Naive B cell (primary cell): ENCODE results near the gene S100A7A. TPM values are rescaled to one million over a fixed set of nuclear protein-coding genes. Genes with fewer than 3 reads are reported as not detected.
A peak's percentile ranks its signal among the peaks of the same experiment; 100 is the strongest.
"Not testable (repeated sequence)": the region's sequence is repeated elsewhere in the genome, so short reads cannot be mapped to it uniquely, and the experiment has no call there.

Source experiments
- ATAC-seq, 2 donors: fragments of 150-1000 bp; cut with Tn5 transposase; 2 replicates each; pipeline ENCODE4 v1.10.0; 2021; ENCODE audit warnings: low read depth in 2 of 2, mild to moderate bottlenecking in 2 of 2, moderate library complexity in 2 of 2
- DNase-seq: peaks from one replicate; pipeline ENCODE4 v3.0.0; 2022
- H3K27ac Mint-ChIP-seq, 6 donors: one replicate each; pipeline ENCODE4 v1.8.0; 2020 to 2022; ENCODE audit warnings: mild to moderate bottlenecking in 6 of 6, mixed read lengths in 6 of 6, moderate library complexity in 5 of 6, inconsistent platforms in 2 of 6
- H3K27me3 Mint-ChIP-seq, 3 donors: one replicate each; pipeline ENCODE4 v1.8.0; 2021 to 2022; ENCODE audit warnings: mixed read lengths in 3 of 3, mild to moderate bottlenecking in 1 of 3
- H3K36me3 Mint-ChIP-seq, 2 donors: one replicate each; pipeline ENCODE4 v1.8.0; 2020 to 2022; ENCODE audit warnings: mixed read lengths in 2 of 2, inconsistent platforms in 1 of 2, mild to moderate bottlenecking in 1 of 2
- H3K4me1 Mint-ChIP-seq, 3 donors: one replicate each; pipeline ENCODE4 v1.8.0; 2020 to 2022; ENCODE audit warnings: mixed read lengths in 3 of 3, inconsistent platforms in 1 of 3, mild to moderate bottlenecking in 1 of 3, moderate library complexity in 1 of 3
- H3K4me3 Mint-ChIP-seq, 8 donors: one replicate each; pipeline ENCODE4 v1.8.0; 2020 to 2022; ENCODE audit warnings: mild to moderate bottlenecking in 8 of 8, mixed read lengths in 8 of 8, moderate library complexity in 8 of 8, inconsistent platforms in 2 of 8
- H3K9me3 Mint-ChIP-seq, 7 donors: one replicate each; pipeline ENCODE4 v1.8.0; 2020 to 2022; ENCODE audit warnings: mixed read lengths in 7 of 7, mild to moderate bottlenecking in 5 of 7, inconsistent platforms in 2 of 7, moderate library complexity in 1 of 7
- polyA plus RNA-seq, 6 donors: library from polyadenylated mRNA; unstranded; fragments of 300-500 nt; fragmentation: Illumina TruSeq; gene quantifications; one replicate each; pipeline ENCODE4 v1.2.3, GENCODE V29; 2021; ENCODE audit warnings: low read depth in 6 of 6

S100A7A gene
- polyA plus RNA-seq, 6 donors from 2014 or later, result not detected

DNA sequence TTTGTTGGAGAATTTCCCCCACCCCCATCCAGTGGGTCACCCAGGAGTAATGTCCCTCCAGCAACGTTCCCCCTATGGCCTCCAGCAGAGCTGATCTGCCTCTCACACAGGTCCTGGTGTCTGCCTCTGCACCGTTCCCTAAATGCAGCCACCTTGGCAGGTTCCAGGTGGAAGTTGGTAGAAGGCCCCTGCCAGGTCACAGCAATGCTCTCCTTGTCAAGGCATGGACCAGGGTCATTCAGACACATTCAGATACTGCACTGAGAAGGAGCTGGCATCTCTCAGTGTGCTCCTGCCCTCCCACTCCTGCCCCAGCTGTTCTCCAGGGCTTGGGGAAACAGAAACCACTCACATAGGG, 3.1 kb downstream of the S100A7A start:
- H3K27me3 Mint-ChIP-seq, result peaks cover 37 to 52% (median 51%) of the 10 kb centered on the region in 3 donors

GRCh38 chr1:153420306-153420705, 4.0 kb downstream of the S100A7A start:
- DNase-seq (no peak), ATAC-seq (no peak)
- Mint-ChIP-seq H3K4me3 (no peak overlapping the region), H3K36me3 (no peaks in the 10 kb centered on the region), H3K9me3 (peaks cover 0 to 11% (median 0%) of the 10 kb centered on the region in 7 donors), H3K4me1 (no peaks in the 10 kb centered on the region), H3K27ac (peak overlapping the region in 1 of 6 donors; percentile 68), H3K27me3 (peaks cover 36 to 61% (median 54%) of the 10 kb centered on the region in 3 donors)

More for the DNA sequence above, 3.1 kb downstream of the S100A7A start:
- ATAC-seq, H3K4me3 Mint-ChIP-seq, H3K4me1 Mint-ChIP-seq, DNase-seq, H3K27ac Mint-ChIP-seq, H3K36me3 Mint-ChIP-seq: not testable (repeated sequence)
- H3K9me3 Mint-ChIP-seq, result peaks cover 0 to 11% (median 3%) of the 10 kb centered on the region in 7 donors

DNA sequence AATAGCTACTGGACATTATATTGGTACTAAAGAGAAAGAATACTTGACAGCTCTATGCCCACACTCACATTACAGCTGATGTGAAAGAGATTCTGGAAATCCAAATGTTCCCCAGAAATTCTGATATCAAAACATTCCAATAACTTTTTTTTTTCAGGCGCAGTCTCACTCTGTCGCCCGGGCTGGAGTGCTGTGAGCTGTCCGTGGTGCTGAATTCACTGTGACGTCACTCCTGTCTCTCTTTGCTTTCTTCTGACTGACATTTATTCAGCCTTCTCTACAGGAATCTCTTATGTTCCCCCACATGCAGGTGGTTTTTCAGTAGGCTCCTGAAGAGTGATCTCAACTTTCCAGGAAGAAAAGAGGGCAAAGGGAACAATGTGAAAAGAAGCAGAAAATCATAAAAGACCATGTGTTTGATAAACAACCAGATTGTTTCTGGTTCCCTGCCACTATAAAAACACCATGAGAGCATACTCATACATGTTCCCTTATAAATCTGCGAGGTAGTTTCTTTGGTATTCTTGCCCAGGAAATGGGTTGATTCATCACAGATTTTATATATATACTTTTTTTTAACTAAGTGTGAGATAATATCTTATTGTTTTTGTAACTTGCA, 6.2 kb downstream of the S100A7A start:
- H3K27me3 Mint-ChIP-seq, result peaks cover 42 to 76% (median 60%) of the 10 kb centered on the region in 3 donors
- no peaks in the 10 kb centered on the region for H3K4me1 Mint-ChIP-seq
- H3K27ac Mint-ChIP-seq, result peak overlapping the region in 1 of 6 donors; percentile 44
- no peaks in the 10 kb centered on the region for H3K36me3 Mint-ChIP-seq
- ATAC-seq (no peak), DNase-seq (peak; percentile 30)
- peaks cover 0 to 11% (median 0%) of the 10 kb centered on the region in 7 donors for H3K9me3 Mint-ChIP-seq
- no peak overlapping the region for H3K4me3 Mint-ChIP-seq

GRCh38 chr1:153426809-153427208, 10.5 kb downstream of the S100A7A start:
- Mint-ChIP-seq H3K27ac (peak overlapping the region in 1 of 6 donors; percentile 37), H3K36me3 (no peaks in the 10 kb centered on the region), H3K4me3 (no peak overlapping the region), H3K4me1 (no peaks in the 10 kb centered on the region), H3K9me3 (peaks cover 0 to 4% (median 0%) of the 10 kb centered on the region in 7 donors), H3K27me3 (peaks cover 23 to 63% (median 46%) of the 10 kb centered on the region in 3 donors)
- ATAC-seq (no peak), DNase-seq (no peak)

DNA sequence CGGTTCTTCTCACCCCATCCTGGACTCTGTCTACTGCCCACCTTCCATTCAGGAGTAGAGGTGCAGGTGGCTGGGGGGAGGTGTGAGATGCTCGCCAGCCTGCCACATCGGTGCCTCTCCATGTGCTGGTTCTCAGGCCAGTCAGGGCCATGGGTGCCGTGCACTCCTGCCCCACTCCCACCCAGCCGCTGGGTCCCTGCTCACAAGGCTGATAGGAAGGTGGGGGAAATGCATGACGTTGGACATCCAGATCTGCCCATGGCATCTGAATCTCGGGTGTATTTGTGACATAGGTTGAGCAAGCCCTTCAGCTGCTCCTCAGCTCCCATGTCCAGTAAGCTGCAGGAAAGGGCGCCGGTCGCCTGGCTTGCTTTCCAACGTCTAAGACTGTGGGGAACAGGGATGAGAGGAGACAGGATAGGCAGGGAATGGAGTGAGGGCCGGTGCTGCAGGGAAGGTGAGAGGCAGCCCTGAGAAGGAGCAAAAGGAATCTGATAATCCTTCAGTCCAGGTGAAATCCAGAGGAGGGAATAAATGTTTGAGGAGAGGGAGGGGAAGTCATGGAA, 11.8 kb downstream of the S100A7A start:
- Mint-ChIP-seq H3K9me3 (peaks cover 0 to 4% (median 0%) of the 10 kb centered on the region in 7 donors), H3K27me3 (peaks cover 18 to 72% (median 51%) of the 10 kb centered on the region in 3 donors), H3K4me3 (no peak overlapping the region), H3K36me3 (no peaks in the 10 kb centered on the region), H3K4me1 (no peaks in the 10 kb centered on the region), H3K27ac (no peak overlapping the region)
- DNase-seq (no peak), ATAC-seq (no peak)

GRCh38 chr1:153428791-153429190, 12.5 kb downstream of the S100A7A start:
- ATAC-seq (no peak), DNase-seq (no peak)
- Mint-ChIP-seq H3K4me1 (no peaks in the 10 kb centered on the region), H3K27ac (no peak overlapping the region), H3K4me3 (no peak overlapping the region), H3K9me3 (peaks cover 0 to 4% (median 0%) of the 10 kb centered on the region in 7 donors), H3K36me3 (no peaks in the 10 kb centered on the region), H3K27me3 (peaks cover 14 to 73% (median 51%) of the 10 kb centered on the region in 3 donors)

- no peaks in the 10 kb centered on the region for H3K4me1 Mint-ChIP-seq
- no peak for ATAC-seq
- peaks cover 14 to 73% (median 48%) of the 10 kb centered on the region in 3 donors for H3K27me3 Mint-ChIP-seq
- no peak for DNase-seq
- no peaks in the 10 kb centered on the region for H3K36me3 Mint-ChIP-seq
- no peak overlapping the region for H3K27ac Mint-ChIP-seq
- H3K4me3 Mint-ChIP-seq, result no peak overlapping the region
- peaks cover 0 to 4% (median 0%) of the 10 kb centered on the region in 7 donors for H3K9me3 Mint-ChIP-seq
Observed at GRCh38 chr1:153429266-153430165, 13.2 kb downstream of the S100A7A start.

- Mint-ChIP-seq H3K27ac (no peak overlapping the region), H3K4me1 (no peaks in the 10 kb centered on the region), H3K36me3 (no peaks in the 10 kb centered on the region), H3K9me3 (peaks cover 0 to 4% (median 0%) of the 10 kb centered on the region in 7 donors), H3K27me3 (peaks cover 11 to 72% (median 45%) of the 10 kb centered on the region in 3 donors), H3K4me3 (no peak overlapping the region)
- DNase-seq (no peak), ATAC-seq (no peak)
Observed at GRCh38 chr1:153430166-153430553, 13.8 kb downstream of the S100A7A start.

- Mint-ChIP-seq H3K27me3 (peaks cover 7 to 68% (median 41%) of the 10 kb centered on the region in 3 donors), H3K36me3 (no peaks in the 10 kb centered on the region), H3K4me1 (no peaks in the 10 kb centered on the region), H3K4me3 (no peak overlapping the region), H3K9me3 (peaks cover 0 to 4% (median 0%) of the 10 kb centered on the region in 7 donors), H3K27ac (no peak overlapping the region)
- ATAC-seq (no peak), DNase-seq (no peak)
Observed at GRCh38 chr1:153430561-153430960, 14.2 kb downstream of the S100A7A start.

DNA sequence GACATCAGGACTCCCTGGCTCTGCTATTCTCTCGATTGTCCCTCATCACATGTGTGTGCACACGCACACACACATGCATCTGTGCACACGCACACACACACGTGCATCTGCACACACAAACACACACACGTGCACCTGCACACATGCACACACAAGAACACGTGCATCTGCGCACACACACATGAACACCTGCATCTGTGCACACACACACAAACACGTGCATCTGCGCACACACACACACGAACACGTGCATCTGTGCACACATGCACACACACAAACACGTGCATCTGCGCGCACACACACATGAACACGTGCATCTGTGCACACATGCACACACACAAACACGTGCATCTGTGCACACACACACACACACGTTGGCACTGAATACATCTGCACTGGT, 14.7 kb downstream of the S100A7A start:
- Mint-ChIP-seq H3K27ac (no peak overlapping the region), H3K4me1 (peaks cover 0 to 1% (median 0%) of the 10 kb centered on the region in 3 donors), H3K4me3 (no peak overlapping the region), H3K9me3 (peaks cover 0 to 4% (median 0%) of the 10 kb centered on the region in 7 donors), H3K27me3 (peaks cover 5 to 64% (median 40%) of the 10 kb centered on the region in 3 donors), H3K36me3 (no peaks in the 10 kb centered on the region)
- ATAC-seq (no peak), DNase-seq (no peak)

DNA sequence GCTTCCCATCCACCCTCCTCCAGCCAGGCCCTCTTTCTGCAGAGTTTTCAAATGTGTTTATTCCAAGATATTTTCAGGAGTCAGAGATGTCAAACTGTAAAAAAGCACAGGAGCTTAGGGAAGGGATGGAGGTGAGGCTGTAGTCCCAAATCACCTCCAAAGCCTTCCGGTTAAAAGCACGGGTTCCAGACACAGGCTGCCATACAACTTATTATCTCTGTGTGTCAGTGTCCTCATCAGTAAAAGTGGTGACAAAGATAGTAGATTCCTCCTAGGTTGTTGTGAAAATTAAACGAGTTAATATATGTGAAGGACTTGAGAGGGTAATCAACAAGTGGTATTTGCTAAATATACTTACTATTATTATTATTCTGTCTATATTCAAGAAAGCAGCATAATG, 15.1 kb downstream of the S100A7A start:
- ATAC-seq (no peak), DNase-seq (no peak)
- peaks cover 1 to 2% (median 1%) of the 10 kb centered on the region in 3 donors for H3K4me1 Mint-ChIP-seq
- peaks cover 5 to 63% (median 44%) of the 10 kb centered on the region in 3 donors for H3K27me3 Mint-ChIP-seq
- H3K4me3 Mint-ChIP-seq, result no peak overlapping the region
- peaks cover 0 to 4% (median 0%) of the 10 kb centered on the region in 7 donors for H3K9me3 Mint-ChIP-seq
- no peak overlapping the region for H3K27ac Mint-ChIP-seq
- H3K36me3 Mint-ChIP-seq, result no peaks in the 10 kb centered on the region

- Mint-ChIP-seq H3K27ac (no peak overlapping the region), H3K4me3 (no peak overlapping the region), H3K9me3 (peaks cover 0 to 4% (median 0%) of the 10 kb centered on the region in 7 donors), H3K4me1 (peaks cover 1 to 5% (median 3%) of the 10 kb centered on the region in 3 donors), H3K27me3 (peaks cover 8 to 59% (median 44%) of the 10 kb centered on the region in 3 donors), H3K36me3 (no peaks in the 10 kb centered on the region)
- no peak for ATAC-seq
- no peak for DNase-seq
Observed at GRCh38 chr1:153431928-153432327, 15.6 kb downstream of the S100A7A start.

DNA sequence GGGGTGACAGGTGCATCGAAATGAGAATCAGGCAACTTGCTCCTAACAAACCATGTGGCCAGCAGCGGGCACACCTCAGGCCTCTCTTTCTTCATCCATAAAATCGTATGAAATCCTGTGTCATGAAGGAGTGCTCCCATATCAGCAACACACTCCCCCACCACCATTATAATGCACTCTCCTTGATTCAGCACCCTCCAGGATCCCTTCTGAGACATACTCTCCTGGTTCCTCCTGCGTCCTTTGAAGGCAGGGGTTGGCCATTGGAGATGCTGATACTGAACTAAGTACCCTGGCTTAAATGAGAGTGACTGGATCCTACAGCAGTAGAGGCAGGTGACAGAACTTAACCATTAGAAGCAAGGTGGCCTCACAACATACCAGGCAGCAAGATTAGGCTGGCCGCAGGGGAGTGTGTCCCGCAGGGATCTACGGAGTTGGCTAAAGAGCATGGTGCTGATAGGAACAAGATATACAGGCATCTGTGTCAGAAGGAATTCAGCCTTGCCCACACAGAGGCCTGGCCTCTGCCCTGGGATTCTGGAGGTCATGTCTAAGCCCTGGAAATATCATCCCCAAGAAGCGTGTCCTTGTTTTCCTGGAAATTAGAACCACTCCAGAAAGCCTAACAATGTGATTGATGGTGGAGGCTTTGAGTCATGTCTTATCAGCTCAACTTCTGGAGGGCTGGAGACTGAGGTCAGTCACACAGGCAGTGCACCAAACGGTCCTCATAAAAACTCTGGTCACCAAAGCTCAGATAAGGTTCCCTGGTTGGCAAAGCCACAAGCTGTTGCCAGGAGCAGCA, 16.8 kb downstream of the S100A7A start:
- Mint-ChIP-seq H3K9me3 (peaks cover 0 to 4% (median 0%) of the 10 kb centered on the region in 7 donors), H3K4me3 (no peak overlapping the region), H3K27me3 (peaks cover 10 to 59% (median 45%) of the 10 kb centered on the region in 3 donors), H3K27ac (no peak overlapping the region), H3K36me3 (no peaks in the 10 kb centered on the region), H3K4me1 (peaks cover 1 to 5% (median 3%) of the 10 kb centered on the region in 3 donors)
- ATAC-seq, result no peak
- no peak for DNase-seq
